B cell (primary cell): ENCODE data around the gene ARRDC1. TPM values are rescaled to one million over a fixed set of nuclear protein-coding genes. Genes with fewer than 3 reads are reported as not detected.

ENCODE experiments used
- ATAC-seq: fragments of 200-7000 bp; cut with Tn5 transposase; one replicate; pipeline ENCODE4 v1.10.0; 2021; ENCODE audit warnings: low read depth, mild to moderate bottlenecking, moderate number of reproducible peaks, moderate library complexity
- CTCF ChIA-PET: fragments of 350-600 bp; sonication (Branson Sonifier 250); formaldehyde crosslinking; loops from one replicate; lab custom pipeline; 2021; ENCODE audit warnings: antibody characterized with exemption, inconsistent platforms; lab: Charles Lee
- POLR2A ChIA-PET: fragments of 350-600 bp; sonication (Branson Sonifier 250); formaldehyde crosslinking; loops from one replicate; lab custom pipeline; 2021; ENCODE audit warnings: antibody characterized with exemption; lab: Charles Lee
- DNase-seq: peaks from one replicate; pipeline ENCODE4 v3.0.0; 2013
- H2AFZ ChIP-seq: 2 replicates; pipeline ENCODE4 v1.6.1; 2012; ENCODE audit warnings: mild to moderate bottlenecking, low read depth, low read length; ENCODE audit not compliant: insufficient read depth, poor library complexity, severe bottlenecking
- H3K27ac ChIP-seq, 2 donors: 1 replicate in 1 of 2; 2 replicates in 1 of 2; pipeline ENCODE4 v1.5.1; 2012 to 2013; ENCODE audit warnings: low read length in 2 of 2, mild to moderate bottlenecking in 2 of 2, moderate library complexity in 1 of 2
- H3K27me3 ChIP-seq, 4 experiments: fragments of 200-600 bp in 1 of 4; sonication (generic) in 1 of 4; replicated peaks in 1 of 4; 1 replicate in 2 of 4; 2 replicates in 2 of 4; pipeline versions ENCODE4 v1.6.1 to v1.7.0; 2013 to 2016; ENCODE audit warnings: low read length in 3 of 4, mild to moderate bottlenecking in 2 of 4, mixed read lengths in 1 of 4, moderate library complexity in 1 of 4; ENCODE audit not compliant: insufficient read depth in 4 of 4, control insufficient read depth in 3 of 4; ENCODE audit errors: control extremely low read depth in 1 of 4
- H3K36me3 ChIP-seq, 2 experiments: replicated peaks in 1 of 2; 1 replicate in 1 of 2; 2 replicates in 1 of 2; pipeline versions ENCODE4 v1.6.1 to v1.7.1; 2013; ENCODE audit warnings: low read length in 1 of 2; ENCODE audit not compliant: insufficient read depth in 2 of 2, control insufficient read depth in 1 of 2; ENCODE audit errors: control extremely low read depth in 1 of 2, extremely low read depth in 1 of 2
- H3K4me1 ChIP-seq, 2 donors: fragments of 200-600 bp in 1 of 2; sonication (generic) in 1 of 2; 1 replicate in 1 of 2; 2 replicates in 1 of 2; pipeline versions ENCODE4 v1.5.1 to v1.6.1; 2013 to 2017; ENCODE audit warnings: low read length in 2 of 2; ENCODE audit not compliant: control insufficient read depth in 2 of 2, insufficient read depth in 2 of 2
- H3K4me2 ChIP-seq: replicated peaks from 2 replicates; pipeline ENCODE3; 2012; ENCODE audit warnings: mild to moderate bottlenecking, low read depth, low read length; ENCODE audit not compliant: poor library complexity, severe bottlenecking
- H3K4me3 ChIP-seq, 5 experiments: fragments of 200-600 bp in 1 of 5; sonication (generic) in 1 of 5; 1 replicate in 3 of 5; 2 replicates in 2 of 5; pipeline versions ENCODE4 v1.5.1 to v1.7.0; 2011 to 2016; ENCODE audit warnings: low read length in 4 of 5, mild to moderate bottlenecking in 4 of 5, low read depth in 2 of 5, control low read depth in 1 of 5, moderate library complexity in 1 of 5; ENCODE audit not compliant: insufficient read depth in 1 of 5; ENCODE audit errors: control extremely low read depth in 1 of 5, extremely low read depth in 1 of 5
- H3K79me2 ChIP-seq: fragments of 200-600 bp; sonication (generic); one replicate; pipeline ENCODE4 v1.6.0; 2016; ENCODE audit warnings: low read length; ENCODE audit not compliant: control insufficient read depth, insufficient read depth
- H3K9ac ChIP-seq: fragments of 200-600 bp; sonication (generic); 2 replicates; pipeline ENCODE4 v1.6.1; 2017; ENCODE audit warnings: mild to moderate bottlenecking, low read length, moderate library complexity
- H3K9me3 ChIP-seq, 3 donors: one replicate each; pipeline versions ENCODE4 v1.6.1 to v1.7.1; 2013; ENCODE audit warnings: low read length in 2 of 3; ENCODE audit not compliant: control insufficient read depth in 2 of 3, insufficient read depth in 1 of 3; ENCODE audit errors: control extremely low read depth in 1 of 3
- H4K20me1 ChIP-seq: 2 replicates; pipeline ENCODE4 v1.6.0; 2012; ENCODE audit warnings: mild to moderate bottlenecking, low read length; ENCODE audit not compliant: insufficient read depth, control insufficient read depth, poor library complexity, severe bottlenecking
- H3K27ac Mint-ChIP-seq: one replicate; pipeline ENCODE4 v1.8.0; 2021; ENCODE audit warnings: mixed read lengths
- H3K27me3 Mint-ChIP-seq: one replicate; pipeline ENCODE4 v1.8.0; 2021; ENCODE audit warnings: mixed read lengths
- H3K4me1 Mint-ChIP-seq: one replicate; pipeline ENCODE4 v1.8.0; 2021; ENCODE audit warnings: mixed read lengths
- H3K4me3 Mint-ChIP-seq: one replicate; pipeline ENCODE4 v1.8.0; 2021; ENCODE audit warnings: mixed read lengths
- H3K9me3 Mint-ChIP-seq: one replicate; pipeline ENCODE4 v1.8.0; 2022; ENCODE audit warnings: mixed read lengths; ENCODE audit not compliant: insufficient read depth
- CTCF ChIP-seq: fragments of 200-600 bp; IDR thresholded peaks from one replicate; pipeline ENCODE4 v1.8.0; 2022; ENCODE audit warnings: antibody characterized with exemption, mild to moderate bottlenecking
- EZH2 ChIP-seq: IDR thresholded peaks from 2 replicates; pipeline ENCODE4 v1.6.1; 2012; ENCODE audit warnings: borderline replicate concordance, low read depth, mild to moderate bottlenecking, moderate library complexity, low read length; ENCODE audit not compliant: insufficient read depth, poor library complexity, severe bottlenecking
- WGBS: methylation state at CpG from one replicate; pipeline ENCODE4 v1.1.5; 2013; ENCODE audit warnings: missing lambda C conversion rate; ENCODE audit not compliant: insufficient coverage; 5-methylcytosine and 5-hydroxymethylcytosine counted together
- intact Hi-C: fragments of 100-400 bp; cut with micrococcal nuclease; formaldehyde crosslinking; loops from one replicate; pipeline ENCODE4 v1.10.0; 2022
- polyA plus RNA-seq: library from polyadenylated mRNA; depleted of rRNA; stranded (reverse); fragments of >200 nt; gene quantifications from 2 replicates; pipeline ENCODE4 v1.2.3, GENCODE V29; 2012
- total RNA-seq, 2 donors: library from RNA; stranded (reverse); fragments of 120-200 nt in 1 of 2; gene quantifications; 1 replicate in 1 of 2; 2 replicates in 1 of 2; pipeline versions ENCODE4 v1.2.3 to v1.2.4, GENCODE V29; 2013 to 2022

Gene ARRDC1
- total and polyA plus RNA-seq, 2 donors (not counting 1 experiment from before 2014, with no cell fraction given): 89.2 to 227 TPM

- POLR2A ChIA-PET: no interaction called here
- Histone ChIP-seq H3K4me2 (no peak overlapping the region), H3K9ac (no peak overlapping the region), H4K20me1 (peaks cover 7% of the 10 kb centered on the region), H2AFZ (no peak overlapping the region), H3K27me3 (no peaks in the 10 kb centered on the region), H3K79me2 (peaks cover 17% of the 10 kb centered on the region), H3K4me1 (peaks cover 10 to 15% of the 10 kb centered on the region in 2 donors), H3K36me3 (peaks cover 0 to 37% of the 10 kb centered on the region in 2 experiments), H3K27ac (no peak overlapping the region), H3K9me3 (no peaks in the 10 kb centered on the region), H3K4me3 (no peak overlapping the region)
- intact Hi-C loops: no loop called here
- no peak for TF ChIP-seq CTCF
- no peak for TF ChIP-seq EZH2
- H3K27ac Mint-ChIP-seq: no peak overlapping the region
- WGBS: 97% methylated on average over 20 of the region's 20 CpGs
- peaks cover 6% of the 10 kb centered on the region for H3K4me1 Mint-ChIP-seq
- CTCF ChIA-PET: interaction anchor here (0.7 to 1.2 kb wide), 3 partner anchors 21 to 113 kb away, joined by 3 to 4 read pairs (median 3); no protein-coding TSS in a partner anchor
- DNase-seq (no peak), ATAC-seq (no peak)
- H3K9me3 Mint-ChIP-seq: no peaks in the 10 kb centered on the region
- no peak overlapping the region for H3K4me3 Mint-ChIP-seq
- no peaks in the 10 kb centered on the region for H3K27me3 Mint-ChIP-seq
These were observed 23.1 kb upstream of the ARRDC1 start for GRCh38 chr9:137582286-137582860.

GRCh38 chr9:137583347-137583746 lies 22.1 kb upstream of the ARRDC1 start:
- no peak overlapping the region for H3K9ac ChIP-seq
- WGBS: 89% methylated on average over 11 of the region's 14 CpGs
- DNase-seq (no peak), ATAC-seq (no peak)
- H3K9me3 Mint-ChIP-seq: no peaks in the 10 kb centered on the region
- no peak overlapping the region for H3K27ac ChIP-seq
- no peaks in the 10 kb centered on the region for H4K20me1 ChIP-seq
- H3K36me3 ChIP-seq: peaks cover 0 to 44% of the 10 kb centered on the region in 2 experiments
- peaks cover 12% of the 10 kb centered on the region for H3K79me2 ChIP-seq
- no peak overlapping the region for H3K4me3 Mint-ChIP-seq
- no peak overlapping the region for H3K4me2 ChIP-seq
- H3K4me1 Mint-ChIP-seq: peaks cover 3% of the 10 kb centered on the region
- intact Hi-C loops: no loop called here
- peaks cover 4 to 6% of the 10 kb centered on the region in 2 donors for H3K4me1 ChIP-seq
- no peaks in the 10 kb centered on the region for H3K27me3 Mint-ChIP-seq
- no peak for TF ChIP-seq CTCF
- TF ChIP-seq EZH2: no peak
- H3K9me3 ChIP-seq: no peaks in the 10 kb centered on the region
- ChIA-PET CTCF (no interaction called here), POLR2A (no interaction called here)
- H3K4me3 ChIP-seq: no peak overlapping the region
- H3K27me3 ChIP-seq: no peaks in the 10 kb centered on the region
- H3K27ac Mint-ChIP-seq: no peak overlapping the region
- H2AFZ ChIP-seq: no peak overlapping the region
